ENCODE results near the gene FBXL15. TPM values are rescaled to one million over a fixed set of nuclear protein-coding genes. Genes with fewer than 3 reads are reported as not detected.
A peak's percentile ranks its signal among the peaks of the same experiment; 100 is the strongest.

Gene FBXL15
- total RNA-seq, 1 experiment from 2014 or later = 11.0 TPM

DNA sequence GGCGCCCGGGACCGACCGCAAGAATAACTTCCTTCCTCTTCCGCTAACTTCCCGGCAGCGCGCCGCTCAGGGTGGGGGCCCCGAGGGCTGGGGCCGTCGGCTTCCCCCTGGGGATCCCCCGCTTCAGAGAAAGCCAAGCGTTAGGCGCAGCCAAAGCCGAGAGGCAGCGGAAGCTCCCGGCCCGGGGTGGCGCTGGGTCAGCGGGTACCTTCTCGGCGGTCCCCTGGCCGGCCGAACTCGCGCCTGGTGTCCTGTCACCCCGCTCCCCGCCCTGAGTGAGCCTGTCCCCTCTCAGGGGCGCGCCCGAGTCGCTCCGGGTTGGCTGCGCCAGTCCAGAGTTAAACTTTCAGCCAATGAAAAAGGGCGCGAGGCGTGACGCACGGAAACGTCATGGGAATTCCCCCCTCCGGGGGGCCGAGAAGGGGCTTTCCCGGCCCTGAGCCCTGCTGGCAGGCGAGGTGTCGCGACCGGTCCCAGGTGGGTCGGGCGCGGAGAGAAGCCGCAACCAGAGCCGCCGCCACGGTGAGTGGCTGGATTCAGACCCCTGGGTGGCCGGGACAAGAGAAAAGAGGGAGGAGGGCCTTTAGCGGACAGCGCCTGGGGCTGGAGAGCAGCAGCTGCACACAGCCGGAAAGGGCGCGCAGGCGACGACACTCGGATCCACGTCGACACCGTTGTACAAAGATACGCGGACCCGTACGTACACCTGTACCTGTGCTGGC, 26.4 kb upstream of the FBXL15 start:
- H3K9me3 ChIP-seq (replicated peaks) = no peaks in the 10 kb centered on the region; the same call in 1 of the 2 replicates
- peaks cover 27% of the 10 kb centered on the region for H3K4me1 ChIP-seq (replicated peaks)
- peaks cover 26% of the 10 kb centered on the region for H3K36me3 ChIP-seq
- peak overlapping the region; percentile 62 for H3K4me3 ChIP-seq
- no peaks in the 10 kb centered on the region; the same call in 1 of the 2 replicates for H3K27me3 ChIP-seq (replicated peaks)
- H3K27ac ChIP-seq = peak overlapping the region; percentile 96
- peak; percentile 96 to 99 for DNase-seq (ENCODE audit: low read depth in 1 of 2, low spot score in 2 of 2)

DNA sequence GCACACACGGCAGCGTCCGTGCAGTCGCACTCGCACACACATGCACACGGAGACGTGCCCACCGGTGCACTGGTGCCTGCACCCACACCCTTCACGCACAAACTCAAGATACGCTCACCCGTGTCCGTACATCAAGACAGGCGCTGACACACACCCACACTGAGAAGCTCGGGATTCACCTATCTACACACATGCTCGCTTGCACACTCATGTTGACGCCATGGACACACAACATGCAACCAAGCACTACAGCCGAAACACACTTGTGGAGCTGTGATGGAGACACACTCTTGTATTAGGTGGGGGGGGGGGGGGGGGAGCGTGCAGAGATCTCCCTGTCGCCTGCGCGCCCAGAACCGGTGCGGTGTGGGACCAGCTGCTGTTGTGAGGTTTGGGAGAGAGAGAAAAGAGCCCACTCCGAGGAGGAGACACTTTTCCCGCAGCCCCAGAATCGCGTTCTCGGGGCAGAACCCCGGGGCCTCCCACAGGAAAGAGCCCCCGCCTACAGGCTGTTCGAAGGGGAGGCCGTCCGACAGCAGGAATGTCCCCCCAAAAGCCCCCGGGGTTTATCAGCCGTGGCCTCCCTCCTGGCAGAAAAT, 25.7 kb upstream of the FBXL15 start:
- peaks cover 34% of the 10 kb centered on the region for H3K4me1 ChIP-seq (replicated peaks)

DNA sequence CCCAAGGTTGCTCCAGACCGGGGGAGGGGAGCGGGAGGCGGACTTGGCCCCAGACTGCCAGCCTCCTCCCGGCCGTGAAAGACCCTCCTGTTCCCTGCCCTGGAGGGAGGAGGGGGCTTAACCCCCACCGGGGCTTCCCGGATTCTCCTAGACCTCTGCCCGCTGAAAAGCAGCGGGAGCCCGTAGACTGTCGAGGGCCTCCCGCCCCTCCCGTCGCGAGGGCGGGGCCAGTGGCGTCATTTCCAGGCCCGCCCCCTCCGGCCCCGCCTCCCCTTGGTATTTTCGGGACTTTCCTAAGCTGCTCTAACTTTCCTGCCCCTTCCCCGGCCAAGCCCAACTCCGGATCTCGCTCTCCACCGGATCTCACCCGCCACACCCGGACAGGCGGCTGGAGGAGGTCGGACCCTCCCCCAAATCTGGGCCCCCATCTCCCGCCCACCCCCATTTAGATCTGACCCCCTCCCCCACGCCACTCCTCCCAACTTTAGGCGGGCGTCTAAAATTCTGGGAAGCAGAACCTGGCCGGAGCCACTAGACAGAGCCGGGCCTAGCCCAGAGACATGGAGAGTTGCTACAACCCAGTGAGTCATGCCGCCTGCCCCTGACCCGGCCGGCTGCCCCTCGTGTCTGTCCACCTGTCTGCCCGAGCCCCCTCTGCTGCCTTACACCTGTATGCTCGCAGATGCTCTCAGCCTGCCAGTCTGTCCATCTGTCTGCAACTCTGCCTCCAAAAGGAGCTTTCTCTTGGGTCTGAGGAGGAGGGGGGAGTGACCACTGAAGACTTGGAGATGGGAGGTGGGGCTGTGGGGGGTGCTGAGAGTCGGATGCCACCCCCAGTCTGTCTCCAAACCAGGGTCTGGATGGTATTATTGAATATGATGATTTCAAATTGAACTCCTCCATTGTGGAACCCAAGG, 25.0 kb upstream of the FBXL15 start, which contains the start of gene NFKB2:
NFKB2 (plus strand) TSS at position 306 of the 917 bp plus-strand sequence; CDS start at position 561, 255 bp downstream.
- Histone ChIP-seq H3K27me3 (replicated peaks) (no peaks in the 10 kb centered on the region; the same call in 1 of the 2 replicates), H3K4me3 (peak within 1 kb of the TSS; percentile 62), H3K4me1 (replicated peaks) (peaks cover 36% of the 10 kb centered on the region), H3K27ac (peak within 1 kb of the TSS; percentile 96), H3K36me3 (peaks cover 41% of the 10 kb centered on the region), H3K9me3 (replicated peaks) (no peaks in the 10 kb centered on the region; the same call in 1 of the 2 replicates)
- DNase-seq (ENCODE audit: low read depth in 1 of 2, low spot score in 2 of 2) = peak; percentile 88 to 91

More for the DNA sequence above, 25.7 kb upstream of the FBXL15 start:
- peak in 1 of 2 experiments; percentile 53 for DNase-seq (ENCODE audit: low read depth in 1 of 2, low spot score in 2 of 2)
- H3K9me3 ChIP-seq (replicated peaks) = no peaks in the 10 kb centered on the region; the same call in 1 of the 2 replicates
- peaks cover 33% of the 10 kb centered on the region for H3K36me3 ChIP-seq
- H3K4me3 ChIP-seq = peak overlapping the region; percentile 62
- H3K27me3 ChIP-seq (replicated peaks) = no peaks in the 10 kb centered on the region; the same call in 1 of the 2 replicates
- H3K27ac ChIP-seq = peak overlapping the region; percentile 96

DNA sequence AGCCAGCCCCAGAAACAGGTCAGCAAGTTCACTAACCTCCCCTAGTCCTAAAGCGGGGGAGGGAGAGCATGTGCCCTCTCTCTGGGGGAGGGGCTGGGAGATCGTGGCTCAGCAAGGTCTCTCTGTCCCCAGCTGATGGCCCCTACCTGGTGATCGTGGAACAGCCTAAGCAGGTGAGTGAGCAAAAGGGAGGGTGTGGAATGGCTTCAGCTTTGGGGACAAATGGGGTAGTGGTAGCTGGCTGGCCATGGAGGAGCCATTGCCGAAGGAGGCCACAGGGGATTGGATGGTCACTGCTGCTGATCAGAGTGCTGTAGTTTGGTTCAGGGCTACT, 24.4 kb upstream of the FBXL15 start:
- Histone ChIP-seq H3K27me3 (replicated peaks) (no peaks in the 10 kb centered on the region; the same call in 1 of the 2 replicates), H3K4me3 (peak overlapping the region; percentile 62), H3K4me1 (replicated peaks) (peaks cover 36% of the 10 kb centered on the region), H3K9me3 (replicated peaks) (no peaks in the 10 kb centered on the region; the same call in 1 of the 2 replicates), H3K36me3 (peaks cover 47% of the 10 kb centered on the region), H3K27ac (peak overlapping the region; percentile 60; the same call in 1 of the 2 replicates)
- no peak for DNase-seq (ENCODE audit: low read depth in 1 of 2, low spot score in 2 of 2)

DNA sequence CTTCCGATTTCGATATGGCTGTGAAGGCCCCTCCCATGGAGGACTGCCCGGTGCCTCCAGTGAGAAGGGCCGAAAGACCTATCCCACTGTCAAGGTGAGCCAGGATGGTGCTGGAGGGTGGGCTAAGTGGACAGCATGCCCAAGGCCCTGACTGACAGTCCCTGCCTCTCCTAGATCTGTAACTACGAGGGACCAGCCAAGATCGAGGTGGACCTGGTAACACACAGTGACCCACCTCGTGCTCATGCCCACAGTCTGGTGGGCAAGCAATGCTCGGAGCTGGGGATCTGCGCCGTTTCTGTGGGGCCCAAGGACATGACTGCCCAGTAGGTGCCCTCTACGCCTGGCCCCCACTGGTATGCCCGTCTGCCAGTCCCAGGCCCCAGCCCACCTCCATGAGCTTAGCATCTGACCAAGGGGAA, 23.9 kb upstream of the FBXL15 start:
- peak overlapping the region; percentile 60; the same call in 1 of the 2 replicates for H3K27ac ChIP-seq
- H3K27me3 ChIP-seq (replicated peaks) = no peaks in the 10 kb centered on the region; the same call in 1 of the 2 replicates
- H3K4me1 ChIP-seq (replicated peaks) = peaks cover 40% of the 10 kb centered on the region
- no peak for DNase-seq (ENCODE audit: low read depth in 1 of 2, low spot score in 2 of 2)
- H3K9me3 ChIP-seq (replicated peaks) = no peaks in the 10 kb centered on the region; the same call in 1 of the 2 replicates
- no peak overlapping the region for H3K4me3 ChIP-seq
- peaks cover 51% of the 10 kb centered on the region for H3K36me3 ChIP-seq

DNA sequence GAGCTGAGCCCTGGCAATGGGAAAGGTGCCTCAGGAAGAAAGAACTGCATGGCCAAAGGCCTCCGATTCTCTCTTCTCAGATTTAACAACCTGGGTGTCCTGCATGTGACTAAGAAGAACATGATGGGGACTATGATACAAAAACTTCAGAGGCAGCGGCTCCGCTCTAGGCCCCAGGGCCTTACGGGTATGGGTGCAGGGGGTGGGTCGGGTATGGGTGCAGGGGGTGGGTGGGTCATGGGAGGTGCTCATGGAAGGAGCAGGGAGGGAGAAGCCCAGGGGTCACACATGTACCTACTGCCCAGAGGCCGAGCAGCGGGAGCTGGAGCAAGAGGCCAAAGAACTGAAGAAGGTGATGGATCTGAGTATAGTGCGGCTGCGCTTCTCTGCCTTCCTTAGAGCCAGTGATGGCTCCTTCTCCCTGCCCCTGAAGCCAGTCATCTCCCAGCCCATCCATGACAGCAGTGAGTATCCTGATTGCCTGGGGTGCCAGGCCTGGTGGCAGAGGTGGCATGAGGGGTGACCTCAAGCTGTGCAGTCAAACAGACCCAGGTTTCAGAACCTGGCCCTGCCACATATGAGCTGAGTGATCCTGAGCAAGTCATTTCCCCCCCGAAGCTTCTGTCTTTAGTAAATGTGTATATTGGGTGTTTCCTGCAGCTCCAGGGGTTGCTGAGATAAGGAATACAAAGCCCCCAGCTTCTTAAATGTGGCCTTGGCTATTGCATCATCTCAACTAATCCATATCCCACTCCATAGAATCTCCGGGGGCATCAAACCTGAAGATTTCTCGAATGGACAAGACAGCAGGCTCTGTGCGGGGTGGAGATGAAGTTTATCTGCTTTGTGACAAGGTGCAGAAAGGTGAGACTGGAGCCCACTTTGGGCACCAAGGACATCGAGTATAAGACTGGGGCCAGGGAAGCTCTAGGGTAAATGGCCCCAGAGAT, 23.1 kb upstream of the FBXL15 start:
- Histone ChIP-seq H3K27me3 (replicated peaks) (no peaks in the 10 kb centered on the region; the same call in 1 of the 2 replicates), H3K4me3 (no peak overlapping the region), H3K36me3 (peaks cover 57% of the 10 kb centered on the region), H3K9me3 (replicated peaks) (no peaks in the 10 kb centered on the region; the same call in 1 of the 2 replicates), H3K27ac (no peak overlapping the region), H3K4me1 (replicated peaks) (peaks cover 44% of the 10 kb centered on the region)
- no peak for DNase-seq (ENCODE audit: low read depth in 1 of 2, low spot score in 2 of 2)

DNA sequence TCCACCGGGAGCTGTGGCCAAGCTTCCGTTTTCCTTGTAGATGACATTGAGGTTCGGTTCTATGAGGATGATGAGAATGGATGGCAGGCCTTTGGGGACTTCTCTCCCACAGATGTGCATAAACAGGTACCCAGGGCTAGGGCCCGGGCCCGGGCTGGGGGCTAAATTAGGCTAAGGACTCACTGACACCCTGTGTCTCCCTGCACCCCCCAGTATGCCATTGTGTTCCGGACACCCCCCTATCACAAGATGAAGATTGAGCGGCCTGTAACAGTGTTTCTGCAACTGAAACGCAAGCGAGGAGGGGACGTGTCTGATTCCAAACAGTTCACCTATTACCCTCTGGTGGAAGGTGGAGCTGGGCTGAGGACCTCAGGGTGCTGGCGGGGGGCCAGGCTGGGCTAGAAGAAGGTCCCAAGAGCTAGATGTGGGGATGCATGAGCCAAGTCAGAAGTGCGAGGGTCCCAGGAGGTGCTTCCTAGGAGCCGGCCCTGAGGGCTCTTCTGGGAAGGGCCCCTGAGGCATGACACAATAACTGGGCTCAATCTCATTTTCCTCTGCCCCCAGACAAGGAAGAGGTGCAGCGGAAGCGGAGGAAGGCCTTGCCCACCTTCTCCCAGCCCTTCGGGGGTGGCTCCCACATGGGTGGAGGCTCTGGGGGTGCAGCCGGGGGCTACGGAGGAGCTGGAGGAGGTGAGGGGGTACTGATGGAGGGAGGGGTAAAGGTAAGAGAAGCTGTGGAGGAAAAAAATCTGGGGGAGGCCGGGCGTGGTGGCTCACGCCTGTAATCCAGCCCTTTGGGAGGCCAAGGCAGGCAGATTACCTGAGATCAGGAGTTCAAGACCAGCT, 22.2 kb upstream of the FBXL15 start:
- Histone ChIP-seq H3K9me3 (replicated peaks) (no peaks in the 10 kb centered on the region; the same call in 1 of the 2 replicates), H3K36me3 (peaks cover 62% of the 10 kb centered on the region), H3K27me3 (replicated peaks) (no peaks in the 10 kb centered on the region; the same call in 1 of the 2 replicates), H3K4me3 (no peak overlapping the region), H3K27ac (no peak overlapping the region), H3K4me1 (replicated peaks) (peaks cover 43% of the 10 kb centered on the region)
- no peak for DNase-seq (ENCODE audit: low read depth in 1 of 2, low spot score in 2 of 2)

DNA sequence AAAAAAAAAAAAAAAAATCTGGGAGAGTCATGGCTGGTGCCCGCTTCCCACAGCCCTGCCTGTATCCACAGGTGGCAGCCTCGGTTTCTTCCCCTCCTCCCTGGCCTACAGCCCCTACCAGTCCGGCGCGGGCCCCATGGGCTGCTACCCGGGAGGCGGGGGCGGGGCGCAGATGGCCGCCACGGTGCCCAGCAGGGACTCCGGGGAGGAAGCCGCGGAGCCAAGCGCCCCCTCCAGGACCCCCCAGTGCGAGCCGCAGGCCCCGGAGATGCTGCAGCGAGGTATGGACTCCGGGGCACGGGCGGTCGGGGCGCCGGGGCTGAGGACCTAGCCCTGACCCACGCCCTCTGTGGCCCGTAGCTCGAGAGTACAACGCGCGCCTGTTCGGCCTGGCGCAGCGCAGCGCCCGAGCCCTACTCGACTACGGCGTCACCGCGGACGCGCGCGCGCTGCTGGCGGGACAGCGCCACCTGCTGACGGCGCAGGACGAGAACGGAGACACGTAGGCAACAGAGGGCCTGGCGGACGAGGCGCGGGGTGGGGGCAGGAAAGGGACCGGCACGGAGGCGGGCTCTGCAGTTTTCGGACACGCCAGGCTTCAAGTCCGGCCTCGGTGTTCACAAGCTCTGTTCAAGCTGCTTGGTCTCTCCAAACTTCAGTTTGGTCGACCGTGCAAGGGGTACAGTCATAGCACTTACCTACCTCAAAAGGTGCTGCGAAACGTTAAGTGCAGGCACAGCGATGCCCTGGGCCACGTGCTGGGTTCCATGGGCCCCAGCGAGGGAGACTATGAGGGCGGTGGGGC, 21.2 kb upstream of the FBXL15 start:
- peaks cover 39% of the 10 kb centered on the region for H3K4me1 ChIP-seq (replicated peaks)
- H3K27me3 ChIP-seq (replicated peaks) = no peaks in the 10 kb centered on the region; the same call in 1 of the 2 replicates
- DNase-seq (ENCODE audit: low read depth in 1 of 2, low spot score in 2 of 2) = peak; percentile 82 to 88
- H3K9me3 ChIP-seq (replicated peaks) = no peaks in the 10 kb centered on the region; the same call in 1 of the 2 replicates
- no peak overlapping the region for H3K27ac ChIP-seq
- H3K36me3 ChIP-seq = peaks cover 63% of the 10 kb centered on the region
- peak overlapping the region; percentile 47 for H3K4me3 ChIP-seq

DNA sequence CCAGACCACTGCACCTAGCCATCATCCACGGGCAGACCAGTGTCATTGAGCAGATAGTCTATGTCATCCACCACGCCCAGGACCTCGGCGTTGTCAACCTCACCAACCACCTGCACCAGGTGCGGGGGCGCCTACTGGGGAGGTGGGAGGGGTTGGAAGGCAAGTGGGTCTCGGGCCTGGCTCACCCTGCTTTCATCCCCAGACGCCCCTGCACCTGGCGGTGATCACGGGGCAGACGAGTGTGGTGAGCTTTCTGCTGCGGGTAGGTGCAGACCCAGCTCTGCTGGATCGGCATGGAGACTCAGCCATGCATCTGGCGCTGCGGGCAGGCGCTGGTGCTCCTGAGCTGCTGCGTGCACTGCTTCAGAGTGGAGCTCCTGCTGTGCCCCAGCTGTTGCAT, 20.6 kb upstream of the FBXL15 start:
- Histone ChIP-seq H3K27ac (no peak overlapping the region), H3K36me3 (peaks cover 63% of the 10 kb centered on the region), H3K9me3 (replicated peaks) (no peaks in the 10 kb centered on the region; the same call in 1 of the 2 replicates), H3K4me1 (replicated peaks) (peaks cover 33% of the 10 kb centered on the region), H3K27me3 (replicated peaks) (no peaks in the 10 kb centered on the region; the same call in 1 of the 2 replicates), H3K4me3 (no peak overlapping the region; the same call in 1 of the 2 replicates)
- DNase-seq (ENCODE audit: low read depth in 1 of 2, low spot score in 2 of 2) = no peak

DNA sequence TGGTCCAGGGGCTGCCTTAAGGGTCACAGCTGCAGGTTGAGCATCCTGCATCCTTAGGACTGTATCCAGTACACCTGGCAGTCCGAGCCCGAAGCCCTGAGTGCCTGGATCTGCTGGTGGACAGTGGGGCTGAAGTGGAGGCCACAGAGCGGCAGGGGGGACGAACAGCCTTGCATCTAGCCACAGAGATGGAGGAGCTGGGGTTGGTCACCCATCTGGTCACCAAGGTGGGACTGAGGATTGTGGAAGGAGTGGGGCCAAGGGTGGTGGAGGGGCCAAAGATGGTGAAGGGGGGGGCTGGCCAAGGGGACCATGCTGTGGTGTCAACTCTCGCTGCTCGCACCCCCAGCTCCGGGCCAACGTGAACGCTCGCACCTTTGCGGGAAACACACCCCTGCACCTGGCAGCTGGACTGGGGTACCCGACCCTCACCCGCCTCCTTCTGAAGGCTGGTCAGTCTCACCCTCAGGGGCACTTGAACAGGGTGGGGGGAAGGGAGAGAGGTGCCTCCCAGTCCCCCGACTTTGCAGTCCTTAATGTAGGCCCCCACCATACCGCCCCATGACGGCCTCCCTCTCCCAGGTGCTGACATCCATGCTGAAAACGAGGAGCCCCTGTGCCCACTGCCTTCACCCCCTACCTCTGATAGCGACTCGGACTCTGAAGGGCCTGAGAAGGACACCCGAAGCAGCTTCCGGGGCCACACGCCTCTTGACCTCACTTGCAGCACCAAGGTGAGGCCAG, 19.9 kb upstream of the FBXL15 start:
- Histone ChIP-seq H3K4me1 (replicated peaks) (peaks cover 30% of the 10 kb centered on the region), H3K9me3 (replicated peaks) (no peaks in the 10 kb centered on the region; the same call in 1 of the 2 replicates), H3K4me3 (no peak overlapping the region), H3K27me3 (replicated peaks) (no peaks in the 10 kb centered on the region; the same call in 1 of the 2 replicates), H3K36me3 (peaks cover 63% of the 10 kb centered on the region), H3K27ac (no peak overlapping the region)
- DNase-seq (ENCODE audit: low read depth in 1 of 2, low spot score in 2 of 2) = no peak

DNA sequence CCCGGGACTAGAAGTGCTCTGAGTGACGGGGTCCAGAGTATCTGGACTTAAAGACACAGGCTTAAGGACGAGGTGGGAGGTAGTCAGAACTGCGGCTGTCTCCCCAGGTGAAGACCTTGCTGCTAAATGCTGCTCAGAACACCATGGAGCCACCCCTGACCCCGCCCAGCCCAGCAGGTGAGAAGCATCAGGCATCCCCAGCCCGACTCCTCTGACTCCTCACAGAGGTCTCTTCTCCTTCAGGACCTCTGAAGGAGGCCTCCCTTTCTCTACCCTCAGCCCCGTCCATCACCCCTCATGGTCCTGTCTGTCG, 19.3 kb upstream of the FBXL15 start:
- Histone ChIP-seq H3K36me3 (peaks cover 62% of the 10 kb centered on the region), H3K9me3 (replicated peaks) (no peaks in the 10 kb centered on the region; the same call in 1 of the 2 replicates), H3K4me3 (no peak overlapping the region), H3K27me3 (replicated peaks) (no peaks in the 10 kb centered on the region; the same call in 1 of the 2 replicates), H3K4me1 (replicated peaks) (peaks cover 25% of the 10 kb centered on the region), H3K27ac (no peak overlapping the region)
- no peak for DNase-seq (ENCODE audit: low read depth in 1 of 2, low spot score in 2 of 2)

Data from SJSA1 (cell line).